Hippocampal formation (tissue), 2 donors: ENCODE measurements around the gene WDR36.

ENCODE experiments used
- DNase-seq, 2 donors: peaks; one replicate each; lab custom pipeline; 2025; lab: John Stamatoyannopoulos, UW

The WDR36 gene

GRCh38 chr5:111106320-111106948 lies 14.3 kb downstream of the WDR36 start:
- DNase-seq, result no peak

DNA sequence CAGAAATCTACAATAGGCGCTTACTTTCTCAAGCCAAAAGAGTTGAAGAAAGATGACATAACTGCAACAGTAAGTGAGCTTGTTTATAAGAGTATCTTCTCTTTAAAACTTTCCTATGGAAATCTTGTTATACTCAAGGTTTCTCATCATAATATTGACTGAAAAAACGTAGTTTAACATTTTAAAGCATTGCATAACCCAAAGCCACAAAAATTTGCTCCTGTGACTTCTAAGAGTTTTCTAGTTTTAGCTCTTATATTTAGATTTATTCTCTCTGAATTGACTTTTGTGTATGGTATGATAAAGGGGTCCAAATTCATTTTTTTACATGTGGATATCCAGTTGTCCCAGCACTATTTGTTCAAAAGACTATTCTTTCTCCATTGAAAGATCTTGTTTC lies 15.2 kb downstream of the WDR36 start:
- no peak for DNase-seq

DNA sequence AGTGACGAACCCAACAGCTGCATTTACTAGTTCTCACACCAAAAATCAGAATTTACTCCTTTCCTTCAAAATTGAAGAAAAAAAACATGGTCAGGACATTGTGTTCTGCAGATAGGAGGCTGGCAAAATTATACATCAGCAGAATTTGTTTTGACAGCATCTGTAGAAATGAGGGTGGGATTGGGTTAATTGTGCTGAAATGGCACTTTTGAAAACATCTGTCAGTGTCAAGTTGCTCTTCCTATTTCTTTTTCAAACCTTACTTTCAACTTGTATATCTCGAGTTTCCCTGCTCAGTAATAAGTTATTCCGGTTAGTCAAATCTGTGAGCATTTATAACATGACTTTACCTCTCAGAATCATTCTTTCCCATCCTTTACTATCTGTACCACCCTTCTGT lies 19.8 kb downstream of the WDR36 start:
- DNase-seq, result no peak

DNA sequence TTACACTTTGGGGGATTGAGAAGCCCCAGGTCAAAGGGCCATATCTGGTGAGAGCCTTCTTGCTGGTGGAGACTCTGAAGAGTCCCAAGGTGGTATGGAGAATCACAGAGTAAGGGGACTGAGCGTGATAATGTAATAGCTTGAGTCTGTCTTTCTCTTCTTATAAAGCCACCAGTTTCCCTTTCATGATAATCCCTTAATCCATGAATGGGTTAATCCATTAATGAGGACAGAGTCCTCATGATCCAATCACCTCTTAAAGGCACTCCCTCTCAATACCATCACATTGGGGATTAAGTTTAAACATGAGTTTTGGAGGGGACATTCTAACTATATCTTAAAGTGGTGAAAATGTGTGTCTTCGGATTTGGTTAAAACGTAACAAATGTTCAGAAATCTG lies 21.5 kb downstream of the WDR36 start:
- no peak for DNase-seq

DNA sequence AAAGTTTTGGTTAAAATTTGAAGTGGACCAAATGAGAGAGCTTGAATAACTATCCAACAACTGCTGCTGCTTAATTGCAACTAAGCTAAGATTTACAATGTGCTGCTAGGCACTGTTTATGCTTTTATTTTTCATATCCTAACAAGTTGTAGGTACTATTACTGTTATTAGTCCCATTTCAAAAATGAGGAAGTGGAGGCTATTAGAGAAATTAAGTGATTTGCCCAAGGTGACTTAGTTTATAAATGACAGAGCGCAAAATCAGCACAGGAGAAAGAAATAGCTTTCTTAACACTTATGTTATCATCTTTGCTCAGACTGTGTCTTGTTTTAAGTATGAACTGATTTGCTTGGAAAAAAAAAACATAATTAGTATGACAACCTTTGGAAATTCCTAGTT lies 23.1 kb downstream of the WDR36 start:
- DNase-seq, result no peak

- no peak for DNase-seq
Measured at GRCh38 chr5:111116550-111116949, 24.4 kb downstream of the WDR36 start.

DNA sequence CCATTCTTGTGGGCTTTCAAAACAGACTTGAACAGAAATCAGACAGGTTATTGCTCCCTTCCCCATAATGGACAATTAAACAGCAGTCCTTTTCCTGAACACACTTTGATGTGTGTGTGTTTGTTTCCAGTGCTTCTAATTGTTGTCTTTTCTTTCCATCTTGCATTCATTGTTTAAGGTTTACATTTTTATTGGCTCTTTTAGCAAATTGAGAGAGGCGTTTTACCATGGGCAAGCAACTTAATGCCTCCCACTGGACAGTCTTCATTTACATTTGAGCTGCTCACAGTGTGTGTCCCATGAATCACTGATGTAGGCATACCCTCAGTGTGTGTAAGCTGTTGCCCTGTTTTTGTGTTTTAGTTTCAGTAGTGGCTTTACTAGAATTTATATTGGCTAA lies 25.0 kb downstream of the WDR36 start:
- no peak for DNase-seq

DNA sequence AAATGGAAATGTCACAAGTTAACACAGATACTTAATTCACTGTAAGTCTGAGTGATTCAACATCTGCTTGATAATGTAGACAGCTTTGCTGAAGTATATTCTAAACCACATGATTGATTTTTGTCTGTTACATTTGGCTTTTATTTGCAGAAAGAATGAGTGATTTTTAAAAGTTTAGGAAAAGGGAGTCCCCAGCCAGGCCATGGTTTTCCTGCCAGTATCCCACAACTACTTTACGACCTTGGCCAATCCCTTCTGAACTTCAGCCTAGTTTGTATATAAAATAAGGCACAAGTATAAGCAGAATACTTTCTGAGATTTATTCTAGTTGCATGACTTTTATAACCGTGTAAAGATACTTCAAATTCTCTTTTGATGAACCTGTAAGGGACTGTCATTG lies 27.1 kb downstream of the WDR36 start:
- no peak for DNase-seq

- DNase-seq, result no peak
Measured at GRCh38 chr5:111119856-111120255, 27.7 kb downstream of the WDR36 start.

GRCh38 chr5:111120911-111121310 lies 28.8 kb downstream of the WDR36 start:
- DNase-seq, result no peak

- no peak for DNase-seq
Measured at GRCh38 chr5:111121926-111122325, 29.8 kb downstream of the WDR36 start.

- no peak for DNase-seq
Measured at GRCh38 chr5:111122398-111122797, 30.2 kb downstream of the WDR36 start.

DNA sequence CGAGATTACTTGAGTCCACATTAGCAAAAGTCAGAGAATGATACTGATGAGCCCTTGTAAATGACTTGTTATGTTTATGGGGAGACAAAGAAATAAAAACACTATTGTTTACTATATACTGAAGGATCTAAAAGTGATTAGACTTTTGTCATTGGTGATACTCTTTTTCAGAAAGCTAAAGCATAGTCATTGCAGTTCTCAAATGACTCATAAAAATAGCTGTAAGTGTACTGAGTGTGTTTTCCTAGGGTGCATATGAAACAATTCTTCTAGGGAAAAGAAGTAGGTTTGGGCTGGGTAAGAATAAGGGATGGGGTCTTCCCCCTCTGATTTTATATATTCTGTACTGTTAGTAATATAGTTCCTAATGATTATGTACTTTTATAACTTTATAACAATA lies 32.6 kb downstream of the WDR36 start:
- no peak for DNase-seq

DNA sequence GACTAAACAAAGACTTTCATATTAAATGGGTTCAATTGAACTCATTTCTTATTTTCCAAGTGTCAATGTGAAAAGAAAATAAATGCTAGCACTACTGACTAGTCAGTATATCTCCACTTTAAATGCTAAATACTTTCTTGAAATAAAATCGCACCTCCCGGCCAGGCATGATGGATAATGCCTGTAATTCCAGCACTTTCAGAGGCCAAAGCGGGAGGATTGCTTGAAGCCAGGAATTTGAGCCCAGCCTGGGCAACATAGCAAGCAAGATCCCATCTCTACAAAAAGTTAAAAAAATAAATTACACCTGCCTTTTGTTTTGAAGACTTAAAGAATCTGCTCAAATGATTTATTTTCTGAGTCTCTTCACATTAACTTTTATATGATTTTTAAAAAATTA lies 34.7 kb downstream of the WDR36 start:
- no peak for DNase-seq

- DNase-seq, result no peak
Measured at GRCh38 chr5:111127453-111128195, 35.5 kb downstream of the WDR36 start.

DNA sequence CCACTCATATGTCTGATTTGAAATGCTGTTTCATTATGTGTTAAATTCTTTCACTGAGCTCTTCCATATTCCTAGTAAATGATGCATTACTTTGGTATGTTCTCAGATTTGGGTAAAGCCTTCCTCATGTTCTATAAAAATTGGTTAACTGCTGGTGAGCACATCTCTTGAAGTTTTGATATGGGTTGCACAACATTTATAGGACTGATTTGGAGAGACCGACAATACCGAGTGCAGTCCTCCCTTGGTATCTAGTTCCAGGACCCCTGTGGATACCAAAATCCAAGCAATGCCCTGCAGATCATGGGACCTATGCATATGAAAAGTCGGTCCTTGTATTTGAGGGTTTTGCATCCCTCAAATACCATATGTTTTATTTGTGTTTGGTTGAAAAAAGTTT lies 37.8 kb downstream of the WDR36 start:
- no peak for DNase-seq

DNA sequence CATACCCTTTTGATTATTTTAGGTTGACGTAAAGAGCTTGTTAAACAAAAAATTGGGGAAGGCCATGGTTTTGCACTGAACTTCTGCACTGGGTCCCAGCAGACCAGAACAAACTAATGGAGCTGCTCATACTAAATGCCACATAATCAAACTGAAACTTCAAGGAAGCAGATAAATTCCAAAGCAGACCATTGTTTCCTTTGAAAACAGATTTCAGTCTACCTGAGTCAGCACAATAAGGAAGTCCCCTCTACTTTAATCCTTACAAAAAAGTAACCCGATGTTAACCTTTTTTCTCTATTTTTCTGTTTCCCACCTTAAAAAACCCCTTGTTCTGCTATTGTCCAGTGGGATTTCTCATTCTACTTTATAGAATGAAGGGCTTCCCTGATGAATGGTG lies 39.2 kb downstream of the WDR36 start:
- no peak for DNase-seq

DNA sequence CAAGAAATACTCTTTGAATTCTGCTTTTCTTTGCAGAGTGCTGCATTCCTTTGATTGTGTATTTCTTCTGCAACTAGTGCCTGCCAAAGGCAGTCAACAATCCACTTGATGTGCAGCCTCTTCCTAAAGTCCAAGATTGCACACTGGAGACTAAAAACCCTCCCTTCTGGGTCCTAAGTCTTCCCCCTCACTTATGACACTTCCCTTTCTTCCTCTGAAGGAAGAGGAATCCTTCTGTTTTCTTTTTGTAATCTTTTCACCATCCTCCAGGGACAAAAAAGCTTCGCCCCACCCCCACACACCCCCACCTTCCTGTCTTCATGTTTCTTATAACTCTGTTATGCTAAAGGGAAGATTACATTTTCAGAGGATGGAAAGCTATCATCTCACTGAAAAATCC lies 39.9 kb downstream of the WDR36 start:
- DNase-seq, result no peak

- no peak for DNase-seq
Measured at GRCh38 chr5:111132731-111133435, 40.7 kb downstream of the WDR36 start.

- no peak for DNase-seq
Measured at GRCh38 chr5:111133436-111133751, 41.2 kb downstream of the WDR36 start.

- DNase-seq, result no peak
Measured at GRCh38 chr5:111134087-111134486, 41.9 kb downstream of the WDR36 start.

- no peak for DNase-seq
Measured at GRCh38 chr5:111134864-111135263, 42.7 kb downstream of the WDR36 start.

DNA sequence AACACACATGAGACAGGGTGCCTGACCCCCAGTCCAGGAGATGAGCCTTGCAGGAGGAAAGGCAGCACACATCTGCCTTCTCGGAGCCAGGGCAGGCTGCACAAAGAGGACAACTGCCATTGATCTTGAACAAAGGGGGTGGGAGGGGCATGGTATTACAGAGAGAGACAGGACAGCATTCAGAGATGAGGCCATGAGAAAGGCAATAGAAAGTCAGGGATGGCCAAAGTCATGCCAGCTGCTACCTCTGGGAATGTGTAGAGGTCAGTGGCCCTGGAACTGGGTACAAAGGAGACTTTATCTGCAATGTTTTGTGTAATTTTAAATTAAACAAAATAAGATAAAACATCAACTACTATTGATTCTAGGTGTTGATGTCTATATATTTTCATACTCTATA lies 43.2 kb downstream of the WDR36 start:
- DNase-seq, result no peak
